H9 (cell line): ENCODE measurements around the gene PAX9. TPM values are rescaled to one million over a fixed set of nuclear protein-coding genes. Genes with fewer than 3 reads are reported as not detected.

Experiments
- DNase-seq: peaks from one replicate; pipeline ENCODE4 v3.0.0-alpha.2; 2017
- H2AFZ ChIP-seq: one replicate; pipeline ENCODE4 v1.6.1; 2013; ENCODE audit warnings: mild to moderate bottlenecking, low read length, control low read depth, moderate library complexity
- H2AK5ac ChIP-seq: 2 replicates; pipeline ENCODE4 v1.6.1; 2013; ENCODE audit warnings: low read length, control low read depth, mixed read lengths; ENCODE audit not compliant: insufficient read length
- H2BK120ac ChIP-seq: one replicate; pipeline ENCODE4 v1.6.1; 2013; ENCODE audit warnings: low read depth, mild to moderate bottlenecking, low read length, control low read depth, inconsistent platforms; ENCODE audit not compliant: poor library complexity, severe bottlenecking
- H2BK12ac ChIP-seq: 2 replicates; pipeline ENCODE4 v1.6.1; 2013; ENCODE audit warnings: low read length, control low read depth, mixed read lengths, low read depth; ENCODE audit not compliant: insufficient read length
- H2BK15ac ChIP-seq: 2 replicates; pipeline ENCODE4 v1.6.1; 2013; ENCODE audit warnings: low read depth, low read length, control low read depth
- H2BK20ac ChIP-seq: one replicate; pipeline ENCODE4 v1.6.1; 2013; ENCODE audit warnings: low read depth, mild to moderate bottlenecking, low read length, control low read depth, inconsistent platforms; ENCODE audit not compliant: poor library complexity, severe bottlenecking
- H2BK5ac ChIP-seq: 2 replicates; pipeline ENCODE4 v1.6.1; 2013; ENCODE audit warnings: low read length, control low read depth, mixed read lengths; ENCODE audit not compliant: insufficient read length
- H3K14ac ChIP-seq: 2 replicates; pipeline ENCODE4 v1.6.1; 2013; ENCODE audit warnings: low read length, control low read depth; ENCODE audit not compliant: insufficient read depth
- H3K18ac ChIP-seq: 2 replicates; pipeline ENCODE4 v1.6.1; 2013; ENCODE audit warnings: low read depth, mild to moderate bottlenecking, mixed read lengths, low read length, control low read depth; ENCODE audit not compliant: insufficient read length
- H3K23ac ChIP-seq: 2 replicates; pipeline ENCODE4 v1.6.1; 2013; ENCODE audit warnings: low read length, control low read depth, mixed read lengths, low read depth; ENCODE audit not compliant: insufficient read length
- H3K23me2 ChIP-seq: 2 replicates; pipeline ENCODE4 v1.6.1; 2013; ENCODE audit warnings: low read depth, mild to moderate bottlenecking, mixed read lengths, low read length, control low read depth; ENCODE audit not compliant: insufficient read length, poor library complexity, severe bottlenecking
- H3K27ac ChIP-seq: 2 replicates; pipeline ENCODE4 v1.5.1; 2013; ENCODE audit warnings: low read length, control low read depth, mixed read lengths, low read depth; ENCODE audit not compliant: insufficient read length
- H3K27me3 ChIP-seq: 2 replicates; pipeline ENCODE4 v1.6.1; 2013; ENCODE audit warnings: low read length, control low read depth, inconsistent platforms; ENCODE audit not compliant: insufficient read depth
- H3K4ac ChIP-seq: 2 replicates; pipeline ENCODE4 v1.6.1; 2013; ENCODE audit warnings: low read depth, mild to moderate bottlenecking, control low read depth, inconsistent platforms, low read length, moderate library complexity
- H3K4me1 ChIP-seq: 2 replicates; pipeline ENCODE4 v1.6.1; 2013; ENCODE audit warnings: low read length, control low read depth, inconsistent platforms; ENCODE audit not compliant: insufficient read depth
- H3K4me2 ChIP-seq: 2 replicates; pipeline ENCODE4 v1.6.1; 2013; ENCODE audit warnings: low read length, control low read depth, mixed read lengths; ENCODE audit not compliant: insufficient read length, insufficient read depth
- H3K56ac ChIP-seq: 2 replicates; pipeline ENCODE4 v1.6.1; 2013; ENCODE audit warnings: low read depth, mild to moderate bottlenecking, mixed read lengths, low read length, control low read depth; ENCODE audit not compliant: insufficient read length
- H3K79me1 ChIP-seq: 2 replicates; pipeline ENCODE4 v1.6.1; 2013; ENCODE audit warnings: low read depth, mild to moderate bottlenecking, moderate library complexity, low read length, control low read depth, inconsistent platforms; ENCODE audit not compliant: insufficient read depth, poor library complexity, severe bottlenecking
- H3K79me2 ChIP-seq: 2 replicates; pipeline ENCODE4 v1.6.1; 2013; ENCODE audit warnings: low read length, control low read depth, inconsistent platforms; ENCODE audit not compliant: insufficient read depth
- H3K9ac ChIP-seq: 2 replicates; pipeline ENCODE4 v1.6.1; 2013; ENCODE audit warnings: low read length, control low read depth, mixed read lengths; ENCODE audit not compliant: insufficient read length; ENCODE audit errors: extremely low read depth
- H3K9me3 ChIP-seq: one replicate; pipeline ENCODE4 v1.6.1; 2013; ENCODE audit warnings: low read depth, low read length, inconsistent platforms; ENCODE audit not compliant: control insufficient read depth
- H3T11ph ChIP-seq: one replicate; pipeline ENCODE4 v1.6.1; 2013; ENCODE audit warnings: mild to moderate bottlenecking, low read length, control low read depth, inconsistent platforms
- H4K20me1 ChIP-seq: one replicate; pipeline ENCODE4 v1.6.1; 2013; ENCODE audit not compliant: control insufficient read depth, insufficient read length, insufficient read depth
- H4K5ac ChIP-seq: 2 replicates; pipeline ENCODE4 v1.6.1; 2013; ENCODE audit warnings: low read depth, mild to moderate bottlenecking, mixed read lengths, low read length, control low read depth; ENCODE audit not compliant: insufficient read length
- H4K8ac ChIP-seq: replicated peaks from 2 replicates; pipeline ENCODE4 v1.6.1; 2013; ENCODE audit warnings: low read length, control low read depth, mixed read lengths, low read depth; ENCODE audit not compliant: insufficient read length
- H4K91ac ChIP-seq: 2 replicates; pipeline ENCODE4 v1.6.1; 2013; ENCODE audit warnings: low read depth, mild to moderate bottlenecking, moderate library complexity, mixed read lengths, low read length, control low read depth; ENCODE audit not compliant: insufficient read length
- H3K27ac Mint-ChIP-seq, 3 experiments: 2 replicates in 2 of 3; 3 replicates in 1 of 3; pipeline ENCODE4 v1.8.0; 2020 to 2021; ENCODE audit warnings: mixed read lengths in 3 of 3, mild to moderate bottlenecking in 1 of 3, moderate library complexity in 1 of 3
- H3K27me3 Mint-ChIP-seq: 2 replicates; pipeline ENCODE4 v1.8.0; 2021; ENCODE audit warnings: low read depth, mild to moderate bottlenecking, moderate library complexity, mixed read lengths
- H3K36me3 Mint-ChIP-seq, 3 experiments: 2 replicates in 2 of 3; 3 replicates in 1 of 3; pipeline ENCODE4 v1.8.0; 2020 to 2021; ENCODE audit warnings: low read depth in 3 of 3, mixed read lengths in 3 of 3; ENCODE audit not compliant: insufficient read depth in 1 of 3
- H3K4me1 Mint-ChIP-seq, 2 experiments: 2 replicates each; pipeline ENCODE4 v1.8.0; 2020; ENCODE audit warnings: mixed read lengths in 2 of 2
- H3K4me3 Mint-ChIP-seq, 2 experiments: 2 replicates in 1 of 2; 3 replicates in 1 of 2; pipeline ENCODE4 v1.8.0; 2020 to 2021; ENCODE audit warnings: mild to moderate bottlenecking in 2 of 2, mixed read lengths in 2 of 2, moderate library complexity in 1 of 2
- H3K9me3 Mint-ChIP-seq, 2 experiments: 2 replicates in 1 of 2; 3 replicates in 1 of 2; pipeline ENCODE4 v1.8.0; 2020; ENCODE audit warnings: mild to moderate bottlenecking in 2 of 2, mixed read lengths in 2 of 2, moderate library complexity in 1 of 2
- CTCF ChIP-seq: fragments of 200-600 bp; sonication (generic); conservative IDR thresholded peaks from 3 replicates; pipeline ENCODE4 v1.8.0; 2021; ENCODE audit warnings: antibody characterized with exemption, mild to moderate bottlenecking
- WGBS: extraction: QIAGEN DNeasy Blood & Tissue Kit; methylation state at CpG from one replicate; pipeline ENCODE4 v1.1.7; 2013; ENCODE audit warnings: missing lambda C conversion rate, low lambda C conversion rate, mixed read lengths; ENCODE audit not compliant: insufficient read length; ENCODE audit errors: extremely low coverage; 5-methylcytosine and 5-hydroxymethylcytosine counted together
- total RNA-seq: library from RNA; stranded (reverse); gene quantifications from 2 replicates; pipeline ENCODE4 v1.2.1, GENCODE V29; 2021

Gene PAX9
- total RNA-seq, 1 experiment from 2014 or later, result not detected

GRCh38 chr14:36718216-36718615, 56.6 kb downstream of the PAX9 start:
- Histone ChIP-seq H2BK20ac (no peak overlapping the region), H3K14ac (no peak overlapping the region), H3K79me2 (no peaks in the 10 kb centered on the region), H4K20me1 (no peaks in the 10 kb centered on the region), H2BK5ac (no peak overlapping the region), H3K4me1 (peaks cover 3% of the 10 kb centered on the region; the same call in 1 of the 2 replicates), H2AK5ac (no peak overlapping the region), H4K8ac (no peak overlapping the region), H3K56ac (no peak overlapping the region), H3K4me2 (no peak overlapping the region), H2BK120ac (no peak overlapping the region), H2AFZ (no peak overlapping the region), H3K9ac (no peak overlapping the region), H4K91ac (no peak overlapping the region), H2BK15ac (no peak overlapping the region), H3K4ac (no peak overlapping the region), H3K23ac (no peak overlapping the region), H3K27ac (no peak overlapping the region), H3T11ph (no peak overlapping the region), H3K9me3 (no peaks in the 10 kb centered on the region), H4K5ac (no peak overlapping the region), H3K27me3 (no peaks in the 10 kb centered on the region), H3K23me2 (no peaks in the 10 kb centered on the region), H3K18ac (no peak overlapping the region), H2BK12ac (no peak overlapping the region), H3K79me1 (no peaks in the 10 kb centered on the region)
- peaks cover 11 to 12% of the 10 kb centered on the region in 2 experiments for H3K4me1 Mint-ChIP-seq
- H3K36me3 Mint-ChIP-seq, result no peaks in the 10 kb centered on the region
- H3K4me3 Mint-ChIP-seq, result no peak overlapping the region
- TF ChIP-seq CTCF, result no peak
- no peak overlapping the region for H3K27ac Mint-ChIP-seq
- no peaks in the 10 kb centered on the region for H3K9me3 Mint-ChIP-seq
- no peak for DNase-seq
- no peaks in the 10 kb centered on the region; the same call in 1 of the 2 replicates for H3K27me3 Mint-ChIP-seq
- WGBS, result no CpG with 5 or more reads among the region's 1 CpG
